COR-L47 (cell line): Measurements from ENCODE around the gene IRF2BP1.
"Not testable (repeated sequence)": the region's sequence is repeated elsewhere in the genome, so short reads cannot be mapped to it uniquely, and the experiment has no call there.

Source experiments
- DNase-seq: peaks from one replicate; lab custom pipeline; 2025; lab: John Stamatoyannopoulos, UW

Gene IRF2BP1

DNA sequence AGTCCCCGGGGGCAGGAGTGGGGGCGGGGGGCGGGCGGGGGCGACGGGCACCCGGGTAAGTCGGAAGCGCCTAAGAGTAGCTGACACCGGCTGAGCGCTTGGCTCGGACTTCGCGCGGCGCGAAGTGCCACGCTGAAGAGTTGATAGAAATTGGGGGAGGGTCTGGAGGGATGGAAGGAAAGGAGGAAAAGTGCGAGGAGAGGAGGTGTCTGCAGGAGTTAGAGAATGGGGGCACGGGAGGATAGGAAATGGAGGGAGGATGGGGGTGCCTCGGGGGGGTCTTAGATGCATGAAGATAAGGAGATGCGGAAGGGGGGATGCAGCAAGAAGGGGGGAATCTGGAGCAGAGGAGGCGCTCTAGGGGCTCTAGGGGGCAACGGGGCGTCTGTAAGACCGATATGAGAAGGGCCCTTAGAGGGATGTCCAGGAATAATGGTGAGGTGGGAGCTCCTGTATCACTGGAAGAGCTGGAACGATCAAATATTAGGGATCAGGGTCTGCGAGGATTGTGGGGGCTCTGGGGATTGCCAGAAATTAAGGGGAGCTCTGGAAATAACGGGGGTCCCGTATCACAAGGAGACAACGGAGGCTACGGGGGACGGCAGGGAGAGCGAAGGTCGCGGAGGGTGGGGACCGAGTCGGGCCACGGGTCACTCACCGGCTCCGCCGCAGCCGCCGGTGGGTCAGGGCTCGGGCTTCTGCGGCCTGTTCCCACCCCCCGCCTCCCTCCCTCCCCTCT is 16.1 kb upstream of the IRF2BP1 start, which contains the start of gene MYPOP:
TSS of gene MYPOP (minus strand) at position 702 of the 739 bp plus-strand sequence. CDS start 840 bp downstream, outside the sequence.
- DNase-seq: no peak

DNA sequence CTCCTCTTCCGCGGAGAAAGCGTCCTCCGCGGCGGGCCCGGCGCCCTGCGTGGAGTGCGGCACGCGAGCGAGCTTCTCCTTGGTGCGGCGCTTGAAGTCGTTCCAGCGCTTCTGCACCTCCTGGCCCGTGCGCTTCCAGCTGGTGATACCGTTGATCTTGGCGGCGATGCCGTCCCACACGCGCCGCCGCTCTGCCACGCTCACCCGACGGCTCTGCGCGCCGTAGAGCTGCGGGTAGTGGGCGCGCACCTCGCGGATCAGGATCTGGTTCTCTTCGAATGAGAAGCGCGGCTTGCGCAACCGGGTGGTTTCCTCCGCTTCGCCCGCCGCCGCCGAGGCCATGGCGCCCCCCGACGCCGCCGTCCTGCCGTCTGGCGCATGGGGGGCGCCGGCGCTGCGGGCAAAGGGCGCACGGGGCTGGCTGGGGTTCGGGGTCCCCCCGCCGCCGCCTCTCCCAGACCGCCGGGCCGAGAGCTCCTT is 15.5 kb upstream of the IRF2BP1 start:
- DNase-seq: peak; percentile 17

DNA sequence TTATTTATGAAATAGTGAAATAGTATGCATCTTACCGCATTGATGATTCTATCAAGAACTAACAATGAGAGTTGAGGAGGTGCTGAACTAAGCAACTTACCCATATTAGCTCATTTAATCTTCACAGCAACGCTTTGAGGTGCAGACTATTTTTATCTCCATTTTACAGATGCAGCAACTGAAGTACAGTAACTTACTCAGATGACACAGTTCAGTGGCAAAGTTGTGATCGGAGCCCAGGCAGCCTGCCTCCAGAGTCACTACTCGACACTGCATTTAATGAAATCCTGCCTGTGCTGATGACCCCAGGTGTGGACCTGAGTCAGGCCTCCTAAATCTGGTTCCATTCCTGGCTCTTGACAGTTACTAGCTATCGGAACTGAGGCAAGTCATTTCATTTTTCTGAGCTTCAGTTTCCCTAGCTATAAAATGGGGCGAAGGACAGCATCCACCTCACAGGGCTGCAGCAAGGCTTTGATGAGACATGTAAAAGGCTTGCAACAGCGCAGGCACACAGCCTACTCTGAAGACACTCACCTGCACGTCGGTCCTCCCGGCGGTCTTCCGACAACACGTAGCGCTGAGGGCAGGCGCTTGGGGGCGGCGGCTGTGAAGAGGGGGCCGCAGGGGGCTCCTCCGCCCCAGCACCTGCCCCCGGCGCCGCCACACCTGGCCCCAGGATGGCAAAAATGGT is 14.9 kb upstream of the IRF2BP1 start:
- DNase-seq: no peak

DNA sequence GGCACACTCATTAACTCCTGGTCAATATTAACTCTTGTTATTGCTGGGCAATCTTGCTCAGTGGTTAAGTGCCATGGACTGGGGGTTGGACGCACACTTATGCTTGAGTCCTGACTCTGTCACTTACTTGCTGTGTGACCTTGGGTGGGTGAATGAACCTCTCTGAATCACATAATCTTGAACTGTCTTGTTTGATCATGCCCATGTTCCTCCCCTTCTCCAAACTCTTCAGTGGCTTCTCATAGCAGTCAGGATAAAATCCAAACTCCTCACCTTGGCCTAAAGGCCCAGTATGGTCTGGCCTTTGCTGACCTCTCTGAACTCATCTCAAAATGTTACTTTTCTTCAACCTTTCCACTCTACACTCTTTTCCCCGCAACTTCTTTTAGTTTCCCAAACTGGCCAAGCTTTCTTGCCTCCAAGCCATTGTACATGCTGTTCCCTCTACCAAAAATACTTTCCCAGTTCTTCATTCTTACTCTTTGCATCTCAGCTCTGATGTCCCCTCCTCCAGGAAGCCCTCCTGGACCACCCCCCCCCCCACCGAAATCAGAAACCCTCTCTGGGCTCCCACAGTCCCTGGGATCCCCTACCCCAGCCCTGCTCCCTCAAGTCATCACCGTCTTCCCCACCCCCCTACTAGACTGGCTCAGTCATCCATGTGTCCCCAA is 14.1 kb upstream of the IRF2BP1 start:
- no peak for DNase-seq

DNA sequence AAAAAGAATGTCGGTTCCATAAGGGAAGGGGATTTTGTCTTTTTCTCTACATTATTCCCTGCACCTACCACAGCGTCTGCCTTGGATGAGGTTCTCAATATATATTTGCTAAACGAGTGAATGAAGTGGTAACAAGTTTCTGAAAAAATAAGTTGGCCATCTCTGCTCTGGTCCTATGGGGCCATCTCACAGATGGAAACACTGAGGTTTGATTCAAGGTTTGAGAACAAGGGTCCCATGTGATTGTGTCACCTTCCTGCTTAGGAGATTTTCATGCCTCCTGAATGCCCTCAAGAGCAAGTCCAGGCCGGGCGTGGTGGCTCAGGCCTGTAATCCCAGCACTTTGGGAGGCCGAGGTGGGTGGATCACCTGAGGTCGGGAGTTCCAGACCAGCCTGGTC is 13.3 kb upstream of the IRF2BP1 start:
- no peak for DNase-seq

DNA sequence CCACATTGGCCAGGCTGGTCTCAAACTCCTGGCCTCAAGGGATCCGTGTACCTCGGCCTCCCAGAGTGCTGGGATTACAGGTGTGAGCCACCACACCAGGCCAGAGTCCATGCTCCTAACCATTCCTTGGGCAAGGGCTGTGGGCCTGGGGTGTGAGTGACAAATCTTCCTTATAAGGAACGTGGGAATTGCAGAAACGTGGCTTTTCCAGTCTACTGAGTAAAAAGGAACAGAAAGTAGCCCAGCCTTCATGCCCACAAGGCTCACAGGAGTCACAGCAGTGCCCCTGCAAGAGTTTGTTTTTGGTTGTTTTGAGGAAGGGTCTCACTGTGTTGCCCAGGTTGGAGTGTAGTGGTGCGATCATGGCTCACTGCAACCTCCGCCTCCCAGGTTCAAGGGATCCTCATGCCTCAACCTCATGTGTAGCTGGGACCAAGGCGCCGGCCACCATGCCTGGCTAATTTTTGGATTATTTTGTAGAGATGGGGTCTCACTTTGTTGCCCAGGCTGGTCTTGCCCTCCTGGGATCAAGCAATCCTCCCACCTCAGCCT is 11.4 kb upstream of the IRF2BP1 start:
- DNase-seq: no peak

DNA sequence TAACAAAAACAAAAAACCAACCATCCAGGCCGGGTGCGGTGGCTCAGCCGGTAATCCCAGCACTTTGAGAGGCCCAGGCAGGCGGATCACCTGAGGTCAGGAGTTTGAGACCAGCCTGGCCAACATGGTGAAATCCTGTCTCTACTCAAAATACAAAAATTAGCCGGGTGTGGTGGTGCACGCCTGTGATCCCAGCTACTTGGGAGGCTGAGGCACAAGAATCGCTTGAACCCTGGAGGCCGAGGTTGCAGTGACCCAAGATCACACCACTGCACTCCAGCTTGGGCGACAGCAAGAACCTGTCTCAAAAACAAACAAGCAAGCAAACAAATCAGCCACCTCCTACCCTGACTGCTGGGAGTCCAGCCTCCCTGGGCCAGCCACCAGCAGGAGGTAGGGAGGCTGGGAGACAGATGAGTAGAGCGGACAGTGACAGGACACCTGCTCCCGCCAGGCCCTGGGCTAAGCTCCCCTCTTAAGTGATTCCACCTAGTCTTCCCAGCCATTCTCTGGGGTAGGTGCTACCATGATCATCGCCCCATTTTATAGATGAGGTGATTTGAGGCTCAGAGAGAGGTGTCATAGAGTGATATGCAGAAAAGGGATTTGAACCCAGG is 10.2 kb upstream of the IRF2BP1 start:
- not testable (repeated sequence) for DNase-seq

DNA sequence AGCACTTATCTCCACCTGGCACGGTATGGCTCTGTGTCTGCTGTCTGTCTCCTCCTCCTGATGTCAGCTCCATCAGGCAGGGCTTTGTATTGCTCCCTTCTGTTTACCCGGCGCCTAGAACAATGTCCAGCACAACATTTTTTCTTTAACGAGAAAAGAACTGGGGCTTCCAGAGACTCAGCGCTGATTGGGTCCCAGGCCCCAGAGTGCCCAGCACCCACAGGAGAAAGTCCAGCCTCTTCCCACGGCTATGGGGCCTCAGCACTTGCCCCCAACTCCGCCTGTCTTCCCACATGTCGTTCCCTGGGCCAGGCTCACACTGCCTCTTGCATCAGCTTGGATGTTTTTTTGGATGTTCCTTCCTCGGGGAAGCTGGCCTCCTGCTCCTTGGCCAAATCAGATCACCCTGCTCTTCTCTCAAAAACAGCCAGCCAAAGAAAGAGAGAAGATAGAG is 9.6 kb upstream of the IRF2BP1 start:
- DNase-seq: no peak

DNA sequence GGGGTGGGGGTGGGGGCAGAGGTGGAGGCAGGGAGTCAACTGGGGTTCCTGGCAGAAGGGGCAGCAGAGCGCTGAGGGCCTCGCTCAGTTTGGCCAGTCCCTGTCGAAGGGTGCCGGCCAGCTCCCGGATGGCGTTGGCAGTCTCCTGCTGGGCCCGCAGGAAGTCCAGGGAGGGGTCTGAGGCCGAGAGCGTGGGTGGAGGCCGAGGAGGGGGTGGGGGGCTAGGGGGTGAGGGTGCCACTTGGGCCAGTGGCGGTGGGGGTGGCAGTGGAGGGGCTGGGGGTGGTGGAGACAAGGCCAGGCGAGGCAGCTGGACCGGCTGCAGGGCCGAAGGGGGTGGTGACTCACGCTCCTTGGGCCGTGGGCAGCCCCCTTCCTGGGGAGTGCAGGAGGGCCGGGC is 4.9 kb upstream of the IRF2BP1 start:
- no peak for DNase-seq

DNA sequence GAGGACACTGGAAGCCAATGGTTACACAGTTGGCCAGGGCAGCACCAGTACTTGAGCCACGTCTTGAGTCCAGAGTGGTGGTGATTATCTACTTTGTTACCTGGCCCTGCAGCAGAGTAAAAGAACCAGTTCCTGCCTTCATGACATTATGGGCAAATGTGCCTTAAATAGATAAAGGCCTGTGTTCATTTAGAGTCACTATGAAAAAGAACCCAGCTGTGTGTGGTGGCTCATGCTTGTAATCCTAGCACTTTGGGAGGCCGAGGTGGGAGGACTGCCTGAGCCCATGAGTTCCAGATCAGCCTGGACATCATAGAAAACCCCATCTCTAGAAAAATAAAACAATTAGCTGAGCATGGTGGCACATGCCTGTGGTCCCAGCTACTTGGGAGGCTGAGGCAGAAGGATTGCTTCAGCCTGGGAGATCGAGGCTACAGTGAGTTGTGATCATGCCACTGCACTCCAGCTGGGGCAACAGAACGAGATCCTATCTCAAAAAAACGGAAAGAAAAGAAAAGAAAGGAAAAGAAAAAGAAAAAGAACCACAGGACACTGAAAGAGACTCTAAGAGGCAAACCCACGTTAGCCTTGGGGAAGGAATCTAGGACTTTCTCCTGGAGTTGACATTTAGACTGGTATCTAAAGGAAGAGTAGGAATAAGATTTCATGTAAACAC is 3.4 kb upstream of the IRF2BP1 start:
- DNase-seq: no peak

DNA sequence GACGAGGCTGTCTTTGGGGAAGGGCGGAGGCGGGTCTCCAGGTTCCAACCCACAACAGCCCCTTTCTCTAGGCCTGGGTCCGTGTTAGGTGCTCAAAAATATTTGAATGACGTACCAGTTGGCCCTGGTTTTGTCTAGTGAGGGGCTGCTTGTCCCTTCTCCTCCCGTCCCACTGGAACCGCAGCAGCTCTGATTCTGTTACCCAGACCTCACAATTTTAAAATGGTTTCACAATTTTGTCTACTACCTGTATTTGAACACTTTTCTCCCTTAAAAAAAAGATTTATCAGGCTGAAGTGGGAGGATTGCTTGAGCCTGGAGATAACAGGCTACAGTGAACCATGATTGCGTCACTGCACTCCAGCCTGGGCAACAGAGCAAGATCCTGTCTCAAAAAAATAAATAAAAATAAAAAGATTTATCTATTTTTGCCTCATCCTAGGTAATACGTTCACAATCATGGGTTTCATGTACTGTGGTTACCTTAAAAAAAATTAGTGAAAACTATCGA is 1.3 kb upstream of the IRF2BP1 start:
- DNase-seq: no peak

DNA sequence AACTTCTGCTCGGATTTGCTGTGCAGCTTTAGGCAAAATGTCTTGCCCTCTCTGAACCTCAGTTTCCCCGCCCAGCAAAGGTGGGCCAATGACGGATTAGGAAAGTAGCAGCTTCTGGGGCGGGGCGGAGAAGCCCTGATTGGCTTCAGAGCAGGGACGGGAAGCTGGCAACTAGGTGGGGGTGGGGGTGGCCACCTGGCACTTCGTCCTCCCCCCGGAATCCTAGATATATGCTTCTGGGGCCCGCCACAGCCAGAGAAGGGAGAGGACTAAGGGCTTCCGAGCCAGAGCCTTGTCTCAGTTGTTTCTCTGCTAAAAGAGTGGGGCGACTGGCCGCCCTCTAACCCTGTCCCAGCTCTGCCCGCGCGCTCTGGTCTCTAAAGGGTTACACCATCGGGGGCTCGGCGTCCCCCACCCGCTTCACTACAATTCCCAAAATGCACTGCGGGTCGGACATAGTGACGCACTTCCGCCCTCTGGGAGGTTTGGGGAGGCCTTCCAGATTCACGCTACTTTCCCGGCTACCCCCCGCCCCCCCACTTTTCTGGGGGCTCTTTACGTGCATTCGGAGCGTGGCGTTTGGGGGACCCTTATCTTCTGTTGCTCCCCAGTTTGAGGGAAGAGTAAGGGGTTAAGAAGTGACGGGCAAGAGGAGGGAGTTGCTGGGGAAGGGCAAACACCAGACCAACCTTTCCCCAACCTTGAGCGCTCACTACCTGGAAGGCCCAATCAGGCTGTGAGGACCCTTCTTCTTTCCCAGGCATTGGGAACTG is 672 bp upstream of the IRF2BP1 start:
- DNase-seq: peak; percentile 81

DNA sequence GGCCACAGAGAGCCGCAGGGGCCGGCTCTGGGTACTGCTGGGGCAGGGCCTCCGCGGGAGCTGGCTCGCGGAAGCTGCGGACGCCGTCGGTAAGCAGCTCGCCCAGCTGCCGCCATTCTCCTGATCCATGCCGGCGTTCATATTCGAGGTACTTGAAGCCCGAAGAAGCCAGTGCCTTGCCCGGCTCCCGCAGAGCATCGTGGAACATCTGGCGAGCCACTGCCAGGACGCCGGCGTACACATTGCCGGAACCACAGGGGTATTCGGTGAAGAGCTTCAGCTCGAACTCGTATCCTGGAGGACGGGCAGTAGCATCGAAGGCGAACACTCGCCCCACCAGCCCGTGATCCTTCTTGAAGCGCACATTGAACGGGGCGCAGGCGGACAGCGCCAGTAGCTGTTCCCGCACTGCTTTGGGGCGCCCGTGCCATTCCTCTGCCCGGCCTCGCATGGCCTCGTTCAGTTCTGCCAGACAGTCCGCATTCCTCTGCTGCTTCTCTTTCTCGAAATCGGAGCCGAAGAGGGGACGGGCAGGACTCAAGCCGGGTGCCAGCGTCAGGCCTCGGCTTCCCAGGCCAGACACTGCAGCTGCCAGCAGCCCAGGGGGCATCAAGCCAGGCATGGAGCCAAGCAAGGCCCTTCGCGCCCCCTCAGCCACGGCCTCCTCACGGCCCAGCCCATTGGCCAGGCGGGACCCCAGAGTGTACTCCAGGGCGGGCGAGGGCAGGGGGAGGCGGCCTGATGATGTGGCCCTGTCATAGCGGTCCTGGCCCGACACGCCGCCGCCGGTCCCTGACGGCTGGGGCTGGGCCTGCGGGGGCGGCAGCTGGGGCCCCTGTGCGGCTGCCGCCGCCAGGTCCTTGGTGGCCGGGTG is 1.0 kb downstream of the IRF2BP1 start:
- peak; percentile 44 for DNase-seq

DNA sequence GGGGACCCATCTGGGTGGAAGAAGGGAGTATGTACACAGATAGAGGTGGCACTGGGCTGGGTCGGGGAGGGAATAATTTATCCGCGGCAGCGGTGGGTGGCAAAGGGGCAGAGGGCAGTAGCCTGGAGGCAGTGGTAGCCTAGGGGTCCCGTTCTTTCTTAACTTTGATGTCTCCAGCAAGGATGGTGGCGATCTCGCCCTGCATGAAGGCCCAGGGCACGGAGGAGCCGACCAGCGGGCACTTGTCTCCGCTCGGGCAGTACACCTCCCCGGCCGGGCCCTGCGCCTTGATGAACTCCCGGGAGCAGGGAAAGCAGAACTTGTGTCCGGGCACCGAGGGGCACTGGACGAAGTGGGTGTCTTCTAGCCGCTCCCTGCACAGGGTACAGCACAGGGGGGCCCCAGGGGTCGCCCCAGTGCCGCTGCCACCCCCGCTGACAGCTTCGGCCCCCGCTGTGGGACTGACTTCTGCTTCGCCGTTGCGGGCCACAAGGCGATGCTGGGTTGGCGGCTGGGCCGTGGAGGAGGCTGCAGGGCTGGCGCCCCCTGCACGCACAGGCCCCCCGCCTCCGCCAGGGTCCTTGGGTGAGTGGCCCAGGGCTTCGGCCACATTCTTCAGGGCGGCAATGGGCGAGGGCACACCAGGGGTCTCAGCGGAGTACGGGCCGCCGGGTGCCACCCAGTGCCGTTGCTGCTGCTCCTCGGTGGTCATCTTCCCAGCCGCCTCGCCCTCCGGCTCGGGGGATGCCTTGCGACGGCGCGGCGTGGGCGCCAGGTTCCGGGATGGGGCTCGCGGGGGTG is 1.9 kb downstream of the IRF2BP1 start:
- DNase-seq: no peak

DNA sequence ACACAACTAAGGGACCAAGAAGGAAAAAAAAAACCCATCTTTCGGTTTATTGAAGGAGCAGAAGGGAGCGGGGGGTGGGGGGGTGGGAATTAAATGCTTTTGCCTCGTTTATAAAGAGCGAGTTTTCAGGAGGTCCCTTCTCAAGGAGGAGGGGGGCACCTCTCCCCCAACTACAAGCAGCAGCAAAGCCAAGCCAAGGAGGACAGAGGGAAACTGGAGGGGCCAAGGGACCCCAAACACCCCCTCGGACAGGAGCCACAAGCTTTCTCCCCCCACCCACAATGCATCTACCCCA is 2.4 kb downstream of the IRF2BP1 start:
- DNase-seq: no peak

DNA sequence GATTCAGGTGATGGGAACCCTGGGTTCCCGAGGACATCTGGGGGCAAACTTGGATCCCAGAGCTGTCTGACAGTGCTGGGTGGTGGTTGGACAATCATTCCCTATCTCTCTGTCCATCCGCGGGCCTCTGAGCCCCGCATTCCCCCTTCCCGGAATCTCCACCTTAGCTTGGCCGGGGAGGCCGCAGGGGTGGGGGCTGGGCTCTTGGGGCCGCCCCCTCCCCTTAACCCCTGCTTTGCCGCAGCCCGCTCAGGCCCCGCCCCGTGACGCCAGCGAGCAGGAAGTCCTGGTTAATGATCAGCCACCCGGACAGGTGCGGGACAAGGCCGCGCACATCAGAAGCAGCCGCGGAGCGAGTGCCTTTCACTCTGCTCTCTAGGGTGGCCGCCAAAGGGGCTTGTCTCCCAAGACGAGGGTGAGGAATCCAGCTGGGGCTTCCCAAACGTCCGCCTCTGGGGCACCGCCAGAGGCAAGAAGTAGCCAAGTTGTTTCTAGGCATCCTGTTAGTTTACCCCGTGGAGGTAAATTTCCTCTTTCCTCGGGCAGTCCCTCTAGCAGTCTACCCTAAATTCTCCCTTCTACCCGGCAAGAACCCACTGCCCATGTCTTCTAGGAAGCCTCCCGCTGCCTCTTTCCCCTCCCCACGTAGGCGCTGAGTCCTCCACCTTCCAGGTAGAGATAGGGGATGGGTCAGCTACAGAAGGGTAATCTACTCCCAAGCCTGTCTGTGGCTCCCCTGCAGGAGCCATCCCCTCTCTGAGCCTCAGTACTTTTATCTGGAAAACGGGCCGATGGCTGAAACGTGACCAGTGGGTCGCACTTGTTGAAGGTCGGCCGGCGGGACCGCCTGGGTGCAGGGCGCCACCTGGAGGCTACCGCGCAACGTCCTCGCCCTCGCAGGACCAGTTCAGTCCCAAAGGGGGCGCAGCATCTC is 3.0 kb downstream of the IRF2BP1 start:
- DNase-seq: peak; percentile 72

DNA sequence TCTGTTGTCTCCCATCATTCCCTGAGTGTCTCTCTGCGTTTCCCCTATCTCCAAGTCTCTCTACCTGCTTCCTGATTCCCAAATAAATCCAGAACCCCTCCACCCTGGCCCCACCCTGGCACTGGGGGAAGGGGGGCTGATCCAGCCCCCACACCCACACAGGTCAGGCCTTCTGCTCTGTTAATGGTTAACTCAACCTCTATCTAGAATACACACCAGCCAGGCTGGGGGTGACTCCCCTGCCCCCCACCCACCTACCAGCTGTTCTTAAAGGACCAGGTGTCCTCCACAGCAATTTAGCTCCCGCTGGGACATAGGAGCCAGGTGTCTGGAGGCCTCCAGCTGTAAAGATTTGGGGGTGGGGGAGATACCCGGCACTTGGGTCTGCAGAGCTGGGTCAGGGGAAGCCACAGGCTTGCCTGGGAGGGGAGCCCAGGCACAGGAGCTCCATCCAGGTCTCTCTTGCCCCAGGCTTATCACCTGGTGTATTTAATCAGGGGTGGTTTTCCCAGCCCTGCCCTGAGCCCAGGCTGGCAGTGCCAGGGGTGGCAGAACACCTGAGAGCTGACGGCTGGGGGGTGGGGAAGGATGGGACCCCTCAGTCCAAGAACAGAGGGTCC is 3.9 kb downstream of the IRF2BP1 start:
- peak; percentile 89 for DNase-seq
